Left ventricle myocardium inferior (tissue), 1 donor: ENCODE results near the gene RTKN. TPM values are rescaled to one million over a fixed set of nuclear protein-coding genes. Genes with fewer than 3 reads are reported as not detected.

Experiments
- DNase-seq: peaks from one replicate; pipeline ENCODE4 v3.0.0-alpha.2; 2020
- H3K27ac ChIP-seq: fragments of 200-600 bp; replicated peaks from 2 replicates; pipeline ENCODE4 v1.8.0; 2021
- H3K27me3 ChIP-seq: fragments of 200-600 bp; 2 replicates; pipeline ENCODE4 v1.8.0; 2021; ENCODE audit warnings: low read depth
- H3K36me3 ChIP-seq: fragments of 200-600 bp; 2 replicates; pipeline ENCODE4 v1.8.0; 2021
- H3K4me1 ChIP-seq: fragments of 200-600 bp; 2 replicates; pipeline ENCODE4 v1.8.0; 2021
- H3K4me3 ChIP-seq: fragments of 200-600 bp; 2 replicates; pipeline ENCODE4 v1.8.0; 2021; ENCODE audit warnings: mild to moderate bottlenecking, moderate library complexity
- H3K9me3 ChIP-seq: fragments of 200-600 bp; replicated peaks from 2 replicates; pipeline ENCODE4 v1.8.0; 2021
- intact Hi-C: fragments of 100-400 bp; cut with micrococcal nuclease; formaldehyde crosslinking; loops from one replicate; pipeline ENCODE4 v1.11.0; 2022
- total RNA-seq: library from RNA; stranded (reverse); fragmentation: NEBNext Ultra II Directional; extraction: Animal tissue kit (Norgen Biotek cat#: 25700); gene quantifications from one replicate; pipeline ENCODE4 v1.2.1, GENCODE V29; 2021
- TF ChIP-seq, protein P1 (sequence below): fragments of 200-600 bp; IDR thresholded peaks from 2 replicates; pipeline ENCODE4 v1.8.0; 2021; ENCODE audit warnings: antibody characterized with exemption, mild to moderate bottlenecking, borderline replicate concordance
- donor health status: DM: no; HTN: yes; CAD: no; lungs with severe emphysema.

RTKN gene
- total RNA-seq, 1 donor from 2014 or later: 14.0 TPM

DNA sequence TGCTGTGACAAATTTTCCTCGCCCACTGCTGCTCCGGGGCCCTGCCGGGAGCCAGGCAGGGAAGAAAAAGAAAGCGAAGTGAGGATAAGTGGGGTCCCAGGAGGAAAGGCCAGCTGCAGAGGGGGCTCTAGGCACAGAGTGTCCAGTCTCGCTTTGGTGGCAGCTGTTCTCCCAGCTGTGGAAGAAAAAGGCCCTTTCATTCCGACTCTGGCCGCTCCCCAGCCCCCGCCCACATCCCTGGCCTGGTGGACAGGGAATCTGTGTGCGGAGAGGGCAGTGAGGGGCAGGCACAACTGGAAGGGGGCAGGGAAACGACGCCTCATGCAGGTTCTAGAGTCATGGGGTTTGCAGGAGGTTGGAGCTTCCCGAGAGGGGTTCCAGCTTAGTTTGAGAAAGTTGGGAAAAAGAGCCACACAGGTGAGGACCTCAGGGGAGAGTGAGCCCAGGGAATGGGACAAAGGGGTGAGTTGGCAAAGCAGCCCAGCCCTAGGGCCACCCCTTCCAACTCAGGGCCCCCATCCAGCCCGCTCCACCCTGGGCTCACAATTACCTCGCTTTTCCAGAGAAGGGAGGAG is 1.8 kb downstream of the RTKN start:
- peak; percentile 89 for DNase-seq
- Histone ChIP-seq H3K4me1 (peaks cover 57% of the 10 kb centered on the region), H3K9me3 (no peaks in the 10 kb centered on the region), H3K27ac (peak overlapping the region; percentile 92), H3K4me3 (peak overlapping the region; percentile 73), H3K36me3 (no peaks in the 10 kb centered on the region), H3K27me3 (peaks cover 14% of the 10 kb centered on the region)
- intact Hi-C loops: no loop called here
- TF ChIP-seq, protein P1, sequence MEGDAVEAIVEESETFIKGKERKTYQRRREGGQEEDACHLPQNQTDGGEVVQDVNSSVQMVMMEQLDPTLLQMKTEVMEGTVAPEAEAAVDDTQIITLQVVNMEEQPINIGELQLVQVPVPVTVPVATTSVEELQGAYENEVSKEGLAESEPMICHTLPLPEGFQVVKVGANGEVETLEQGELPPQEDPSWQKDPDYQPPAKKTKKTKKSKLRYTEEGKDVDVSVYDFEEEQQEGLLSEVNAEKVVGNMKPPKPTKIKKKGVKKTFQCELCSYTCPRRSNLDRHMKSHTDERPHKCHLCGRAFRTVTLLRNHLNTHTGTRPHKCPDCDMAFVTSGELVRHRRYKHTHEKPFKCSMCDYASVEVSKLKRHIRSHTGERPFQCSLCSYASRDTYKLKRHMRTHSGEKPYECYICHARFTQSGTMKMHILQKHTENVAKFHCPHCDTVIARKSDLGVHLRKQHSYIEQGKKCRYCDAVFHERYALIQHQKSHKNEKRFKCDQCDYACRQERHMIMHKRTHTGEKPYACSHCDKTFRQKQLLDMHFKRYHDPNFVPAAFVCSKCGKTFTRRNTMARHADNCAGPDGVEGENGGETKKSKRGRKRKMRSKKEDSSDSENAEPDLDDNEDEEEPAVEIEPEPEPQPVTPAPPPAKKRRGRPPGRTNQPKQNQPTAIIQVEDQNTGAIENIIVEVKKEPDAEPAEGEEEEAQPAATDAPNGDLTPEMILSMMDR: no peak

DNA sequence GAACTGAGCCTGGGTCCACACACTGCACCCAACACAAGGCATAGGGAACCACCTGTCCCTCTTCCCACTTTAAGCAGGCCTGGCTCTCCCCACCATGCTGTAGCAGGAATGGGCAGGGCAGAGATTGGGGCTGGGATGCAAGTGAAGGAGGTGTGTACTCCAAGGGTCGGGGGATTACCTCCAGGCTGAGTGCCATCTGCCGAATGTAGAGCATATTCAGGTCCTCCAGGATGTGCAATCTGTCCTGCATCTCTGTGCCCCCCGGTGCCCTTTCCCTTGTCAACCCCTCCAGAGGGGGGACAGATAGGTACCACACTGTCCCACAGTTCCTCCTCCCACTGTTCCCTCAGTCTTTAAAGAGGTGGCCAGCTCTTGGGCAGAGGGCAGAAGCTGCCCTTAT is 2.4 kb downstream of the RTKN start:
- intact Hi-C loops: no loop called here
- no peak for DNase-seq
- H3K27me3 ChIP-seq: peaks cover 14% of the 10 kb centered on the region
- no peaks in the 10 kb centered on the region for H3K9me3 ChIP-seq
- no peaks in the 10 kb centered on the region for H3K36me3 ChIP-seq
- peak overlapping the region; percentile 73 for H3K4me3 ChIP-seq
- peaks cover 57% of the 10 kb centered on the region for H3K4me1 ChIP-seq
- peak overlapping the region; percentile 92 for H3K27ac ChIP-seq
- TF ChIP-seq, protein P1: no peak

GRCh38 chr2:74438248-74438647 is 3.5 kb downstream of the RTKN start:
- H3K4me1 ChIP-seq: peaks cover 57% of the 10 kb centered on the region
- DNase-seq: no peak
- intact Hi-C loops: no loop called here
- H3K27ac ChIP-seq: peak overlapping the region; percentile 92
- H3K36me3 ChIP-seq: no peaks in the 10 kb centered on the region
- peak overlapping the region; percentile 73 for H3K4me3 ChIP-seq
- H3K9me3 ChIP-seq: no peaks in the 10 kb centered on the region
- H3K27me3 ChIP-seq: peaks cover 6% of the 10 kb centered on the region
- TF ChIP-seq, protein P1: no peak

DNA sequence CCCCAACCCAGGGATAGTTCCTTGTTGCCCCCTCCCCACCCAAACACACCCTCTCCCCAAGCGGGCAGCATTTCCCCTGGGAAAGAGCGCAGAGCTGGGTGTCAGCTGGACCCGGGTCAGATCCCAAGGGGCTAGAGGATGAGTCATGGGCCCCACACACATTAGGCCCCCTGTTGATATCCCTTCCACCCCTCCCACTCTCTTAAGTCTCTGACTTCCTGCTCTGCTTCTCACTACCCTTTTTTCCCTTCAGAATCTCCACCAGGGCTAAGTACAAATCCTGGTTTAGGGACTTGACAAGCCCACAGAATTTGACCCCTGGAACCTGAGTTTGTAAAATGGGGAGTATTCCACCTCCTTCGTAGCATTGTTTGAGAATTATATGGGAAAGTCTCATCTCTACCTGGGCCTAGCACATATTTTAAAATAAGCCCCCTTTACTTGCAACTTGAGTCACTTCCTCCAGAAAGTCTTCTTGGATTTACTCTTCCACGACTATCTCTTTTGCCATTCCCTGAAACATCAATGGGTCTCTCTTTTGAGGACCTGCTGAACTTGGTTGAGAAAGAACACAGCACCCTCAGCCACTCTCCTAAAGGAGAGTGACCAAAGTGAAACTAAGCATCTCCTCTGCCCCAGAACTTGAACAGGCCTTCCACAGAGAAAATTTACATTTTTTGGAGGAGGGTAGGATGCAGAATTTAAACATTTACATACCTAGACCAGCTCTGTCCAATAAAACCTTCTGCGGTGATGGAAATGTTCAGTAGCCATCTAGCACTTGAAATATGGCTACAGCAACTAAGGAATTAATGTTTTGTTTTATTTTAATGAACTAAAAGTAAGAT is 4.7 kb downstream of the RTKN start:
- no peaks in the 10 kb centered on the region for H3K27me3 ChIP-seq
- peak overlapping the region; percentile 55 for H3K27ac ChIP-seq

DNA sequence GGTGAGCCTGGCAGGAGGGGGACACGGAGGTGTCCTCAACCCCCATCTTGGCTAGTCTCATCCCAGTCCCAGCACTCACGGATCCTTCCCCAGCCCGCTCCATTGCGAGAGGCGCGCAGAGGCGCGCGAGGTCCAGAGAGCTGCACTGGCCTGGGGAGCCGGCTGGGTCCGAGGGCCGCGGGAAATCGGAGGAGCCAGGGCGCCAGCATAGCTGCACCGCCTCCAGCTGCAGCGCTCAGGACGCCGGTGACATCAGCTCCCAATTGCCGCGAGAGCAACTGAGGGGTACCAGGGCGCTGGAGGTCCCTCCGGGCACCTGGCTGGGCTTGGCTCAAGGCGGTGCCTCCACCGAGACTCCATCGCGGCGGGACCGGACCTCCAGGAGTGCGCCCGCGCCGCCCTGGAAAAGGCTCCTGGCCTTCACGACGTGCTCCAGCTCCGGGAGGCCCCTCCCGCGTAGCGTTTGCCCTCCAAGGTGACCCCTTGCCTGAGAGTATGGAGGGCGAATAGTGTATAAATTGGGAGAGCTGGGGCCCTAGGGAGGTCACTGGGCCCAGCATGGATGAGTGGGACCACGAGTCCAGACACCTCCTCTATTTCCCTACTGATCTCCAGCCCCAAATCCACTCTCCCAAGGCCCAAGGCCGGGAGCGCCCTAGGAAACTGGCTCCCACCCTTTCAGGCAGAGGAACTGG is 5.5 kb downstream of the RTKN start:
- H3K27ac ChIP-seq: peak overlapping the region; percentile 55
- peaks cover 48% of the 10 kb centered on the region for H3K4me1 ChIP-seq
- intact Hi-C loops: no loop called here
- DNase-seq: no peak
- no peaks in the 10 kb centered on the region for H3K27me3 ChIP-seq
- H3K4me3 ChIP-seq: peak overlapping the region; percentile 49
- TF ChIP-seq, protein P1: no peak
- no peaks in the 10 kb centered on the region for H3K9me3 ChIP-seq
- H3K36me3 ChIP-seq: peaks cover 12% of the 10 kb centered on the region

More for the DNA sequence above, 4.7 kb downstream of the RTKN start:
- intact Hi-C loops: no loop called here
- TF ChIP-seq, protein P1: no peak
- H3K9me3 ChIP-seq: no peaks in the 10 kb centered on the region
- peaks cover 56% of the 10 kb centered on the region for H3K4me1 ChIP-seq
- H3K36me3 ChIP-seq: peaks cover 6% of the 10 kb centered on the region
- peak overlapping the region; percentile 73 for H3K4me3 ChIP-seq
- DNase-seq: no peak
